ENCODE results near the gene EPN3.

- peak; percentile 17 to 50 (median 32) for TF ChIP-seq CTCF (IDR thresholded peaks at IDR 0.05)
- no peak for TF ChIP-seq POLR2A (IDR thresholded peaks at IDR 0.05)
Observed at GRCh38 chr17:50501054-50501453, 31.5 kb upstream of the EPN3 start.

Data from heart left ventricle (tissue), 13 donors.